HG02642 (cell line): ENCODE measurements around the gene DENND4A.

Source experiments
- ATAC-seq: cut with Tn5 transposase; IDR thresholded peaks from one replicate; pipeline ENCODE4 v1.9.1; 2021; ENCODE audit warnings: mild to moderate bottlenecking; ENCODE audit not compliant: unreplicated experiment, poor library complexity

The DENND4A gene

GRCh38 chr15:65792138-65792987, at the start of gene DENND4A:
TSS of gene DENND4A (minus strand) at chr15:65792293. CDS start at chr15:65756450, 35,843 bp downstream.
- ATAC-seq: peak; percentile 85

GRCh38 chr15:65841121-65841930, 49.2 kb upstream of the DENND4A start:
- ATAC-seq: no peak

DNA sequence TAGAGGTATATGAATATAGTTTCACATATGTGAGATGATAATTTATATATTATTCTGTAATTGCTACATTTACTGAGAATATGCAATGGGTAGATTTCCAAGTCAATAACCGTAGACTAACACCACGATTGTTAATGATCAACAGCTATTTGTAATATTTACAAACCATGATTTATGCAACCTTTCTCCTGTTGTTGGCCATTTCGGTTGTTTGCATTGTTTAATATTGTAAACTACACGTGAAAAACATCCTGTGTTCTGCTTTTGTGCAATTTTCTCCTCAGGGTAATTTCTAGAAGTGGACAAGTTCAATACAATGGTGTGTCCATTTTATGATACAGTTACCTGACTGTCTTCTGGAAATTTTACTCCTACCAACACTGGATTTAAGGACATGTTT, 47.9 kb upstream of the DENND4A start:
- no peak for ATAC-seq

GRCh38 chr15:65839354-65839901, 47.3 kb upstream of the DENND4A start:
- no peak for ATAC-seq

DNA sequence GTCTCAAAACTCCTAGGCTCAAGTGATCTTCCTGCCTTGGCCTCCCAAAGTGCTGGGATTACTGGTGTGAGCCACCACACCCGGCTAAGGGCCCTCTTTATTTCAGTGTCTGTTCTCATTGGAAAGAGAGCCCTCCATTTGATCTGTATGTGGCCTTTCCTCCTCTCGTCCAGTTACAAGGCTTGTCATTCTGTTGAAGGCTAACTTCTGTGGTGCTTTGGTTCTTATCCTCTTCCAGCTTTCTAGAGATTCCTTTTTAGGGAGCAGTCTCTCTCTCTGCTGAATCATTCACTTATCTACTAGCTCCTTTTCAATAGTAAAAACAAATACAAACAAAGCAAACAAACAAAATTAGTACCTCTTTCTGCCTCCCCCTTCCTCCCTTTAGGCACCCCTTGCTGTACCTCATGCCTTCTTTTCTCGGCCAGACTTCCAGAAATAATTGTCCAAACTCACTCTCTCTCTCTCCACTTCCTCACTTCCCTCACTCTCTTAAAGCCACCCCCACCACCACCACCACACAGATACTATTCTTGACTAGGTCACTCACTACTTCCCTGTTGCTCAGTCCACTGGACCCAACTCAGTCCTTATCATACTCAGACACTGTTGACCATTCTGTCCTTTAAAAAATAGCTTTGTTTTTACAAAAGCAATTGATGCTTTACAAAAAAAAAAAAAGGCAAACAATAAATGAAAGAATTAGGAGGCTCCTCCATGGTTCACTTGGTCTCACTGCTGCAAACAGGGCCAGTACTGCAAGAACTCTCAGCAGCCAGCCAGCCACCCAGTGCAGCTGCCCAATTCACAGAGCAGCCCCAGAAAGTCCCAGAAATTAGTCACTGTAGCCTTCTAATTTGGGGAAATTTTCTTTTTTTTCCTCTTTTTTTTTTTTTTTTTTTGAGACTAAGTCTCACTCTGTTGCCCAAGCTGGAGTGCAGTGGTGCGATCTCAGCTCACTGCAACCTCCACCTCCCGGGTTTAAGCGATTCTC, 45.5 kb upstream of the DENND4A start:
- ATAC-seq: no peak

DNA sequence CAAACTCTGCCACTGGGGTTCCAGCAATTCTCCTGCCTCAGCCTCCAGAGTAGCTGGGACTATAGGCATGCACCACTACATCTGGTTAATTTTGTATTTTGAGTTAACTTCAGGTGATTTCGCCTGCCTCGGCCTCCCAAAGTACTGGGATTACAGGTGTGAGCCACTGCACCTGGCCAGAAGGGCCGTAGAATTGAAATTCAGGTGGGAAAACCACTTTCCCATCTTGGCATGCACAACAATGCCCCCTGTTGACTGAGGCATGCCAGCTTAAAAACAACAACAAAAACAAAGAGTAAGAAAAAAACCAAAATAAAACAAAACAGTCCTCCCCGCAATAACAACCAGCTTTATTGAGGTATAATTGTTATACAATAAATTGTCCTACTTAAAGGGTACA, 44.6 kb upstream of the DENND4A start:
- no peak for ATAC-seq

GRCh38 chr15:65835447-65835846, 43.4 kb upstream of the DENND4A start:
- no peak for ATAC-seq

- no peak for ATAC-seq
Measured at GRCh38 chr15:65834603-65835282, 42.6 kb upstream of the DENND4A start.

DNA sequence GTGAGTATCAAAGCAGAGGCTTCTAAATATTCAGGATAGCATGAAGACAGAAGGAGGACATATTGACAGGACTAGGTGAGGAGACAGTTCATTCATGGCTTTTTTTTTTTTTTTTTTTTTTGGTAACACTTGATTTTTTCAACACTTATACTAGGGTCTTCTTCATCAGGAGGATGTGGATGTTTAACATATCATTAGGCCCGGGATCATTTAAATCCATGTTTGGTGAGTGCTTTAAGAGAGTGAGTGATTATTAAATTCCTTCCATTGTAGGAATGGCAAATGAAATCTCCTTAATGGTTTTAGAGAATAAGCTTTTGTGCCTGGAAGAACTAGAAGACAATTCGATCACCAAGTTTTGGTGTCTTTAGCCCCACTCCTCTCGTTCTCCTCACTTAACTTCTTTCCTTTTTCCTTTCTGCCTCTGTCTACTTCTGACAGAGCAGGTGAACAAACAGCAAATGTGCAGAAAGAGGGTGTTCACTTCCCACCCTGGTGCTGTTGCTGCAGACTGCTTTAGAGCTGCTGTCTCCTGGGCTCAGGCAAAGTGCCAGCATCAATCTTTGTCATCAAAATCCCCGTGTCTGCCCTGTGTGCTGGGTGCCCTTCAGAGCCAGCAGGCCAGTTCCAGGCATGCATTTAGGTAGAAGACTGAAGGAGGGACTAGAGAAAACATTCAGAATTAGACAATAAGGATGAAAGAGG, 41.6 kb upstream of the DENND4A start:
- ATAC-seq: no peak

GRCh38 chr15:65832549-65833364, 40.7 kb upstream of the DENND4A start:
- peak; percentile 49 for ATAC-seq

DNA sequence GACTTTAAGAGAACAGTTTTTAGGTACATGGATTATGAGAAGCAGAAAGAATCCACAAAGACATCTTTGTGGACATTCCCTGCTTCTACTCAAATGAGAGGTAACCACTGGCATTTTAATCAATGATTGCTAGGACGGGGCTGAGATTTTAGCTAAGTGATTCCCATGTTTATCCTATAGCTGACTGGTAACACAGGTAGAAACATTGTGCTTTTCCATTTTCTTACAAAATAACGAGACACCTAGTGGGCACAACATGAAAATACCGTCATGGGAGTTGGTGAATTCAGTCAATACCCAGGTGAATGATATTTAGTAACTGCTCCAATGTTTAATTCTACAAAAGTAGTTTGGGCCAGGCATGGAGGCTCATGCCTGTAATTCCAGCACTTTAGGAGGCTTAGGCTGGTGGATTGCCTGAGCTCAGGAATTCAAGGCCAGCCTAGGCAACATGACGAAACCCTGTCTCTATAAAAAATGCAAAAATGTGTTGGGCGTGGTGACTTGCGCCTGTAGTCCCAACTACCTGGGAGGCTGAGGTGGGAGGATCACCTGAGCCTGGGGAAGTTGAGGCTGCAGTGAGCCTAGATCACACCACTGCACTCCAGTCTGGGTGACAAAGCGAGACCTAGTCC, 37.2 kb upstream of the DENND4A start:
- ATAC-seq: no peak

- no peak for ATAC-seq
Measured at GRCh38 chr15:65828585-65828984, 36.5 kb upstream of the DENND4A start.

- no peak for ATAC-seq
Measured at GRCh38 chr15:65827065-65827464, 35.0 kb upstream of the DENND4A start.

DNA sequence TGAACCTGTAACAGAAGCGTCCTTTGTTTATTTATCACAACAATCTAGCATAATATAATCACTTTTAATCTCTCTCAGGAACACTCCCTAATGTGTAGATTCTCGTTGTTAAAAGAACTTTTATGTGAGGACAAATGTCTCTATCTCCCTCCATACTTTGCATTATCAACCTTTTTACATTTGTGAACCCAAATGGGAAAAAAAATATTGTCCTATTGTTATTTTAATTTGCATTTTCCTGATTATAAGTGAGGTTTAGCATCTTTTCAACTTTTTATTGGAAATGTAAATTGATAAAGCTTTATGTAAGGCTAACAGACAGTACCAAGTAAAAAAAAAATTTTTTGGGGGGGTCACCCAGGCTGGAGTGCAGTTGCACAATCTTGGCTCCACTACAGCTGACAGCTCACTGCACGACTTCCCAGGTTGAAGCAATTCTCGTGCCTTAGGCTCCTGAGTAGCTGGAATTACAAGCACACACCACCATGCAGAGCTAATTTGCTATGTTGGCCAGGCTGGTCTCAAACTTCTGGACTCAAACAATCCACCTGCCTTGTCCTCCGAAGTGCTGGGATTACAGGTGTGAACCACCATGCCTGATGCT, 33.0 kb upstream of the DENND4A start:
- ATAC-seq: no peak

- ATAC-seq: no peak
Measured at GRCh38 chr15:65824031-65824743, 32.1 kb upstream of the DENND4A start.

GRCh38 chr15:65822316-65822715, 30.2 kb upstream of the DENND4A start:
- ATAC-seq: no peak
